SK-N-SH (cell line): ENCODE results near the gene DLG3. TPM values are rescaled to one million over a fixed set of nuclear protein-coding genes. Genes with fewer than 3 reads are reported as not detected.

Experiments
- CTCF ChIA-PET: fragments of 300-600, 350-600 bp; formaldehyde crosslinking; extraction: SDS; loops from one replicate; lab custom pipeline; 2021; lab: Yijun Ruan, JAX
- POLR2A ChIA-PET: fragments of 350-600 bp; sonication (Branson Sonifier 250); formaldehyde crosslinking; extraction: SDS; loops from one replicate; lab custom pipeline; 2020; ENCODE audit warnings: antibody characterized with exemption, inconsistent platforms; lab: Yijun Ruan, JAX
- DNase-seq: peaks from one replicate; pipeline ENCODE4 v3.0.0; 2012
- H2AFZ ChIP-seq: fragments of 200-600 bp; sonication (generic); 2 replicates; pipeline ENCODE4 v1.8.1; 2016; ENCODE audit warnings: antibody characterized with exemption, mild to moderate bottlenecking, low read depth
- H3F3A ChIP-seq: fragments of 200-600 bp; sonication (generic); replicated peaks from 2 replicates; pipeline ENCODE3; 2016; ENCODE audit warnings: antibody characterized with exemption, mild to moderate bottlenecking; ENCODE audit not compliant: insufficient read depth
- H3K27ac ChIP-seq, 2 experiments: fragments of 200-500 bp in 1 of 2; fragments of 200-600 bp in 1 of 2; sonication (Bioruptor generic) in 1 of 2; sonication (generic), shearing (Covaris generic) in 1 of 2; 2 replicates each; pipeline versions ENCODE4 v1.5.1 to v1.6.1; 2014 to 2016; ENCODE audit warnings: low read depth in 2 of 2, inconsistent platforms in 1 of 2, low read length in 1 of 2, mild to moderate bottlenecking in 1 of 2, mixed read lengths in 1 of 2
- H3K27me3 ChIP-seq: fragments of 200-600 bp; sonication (generic), shearing (Covaris generic); 2 replicates; pipeline ENCODE4 v1.6.1; 2016; ENCODE audit warnings: mixed run types; ENCODE audit not compliant: insufficient read depth
- H3K36me3 ChIP-seq, 2 experiments: fragments of 200-500 bp in 1 of 2; fragments of 200-600 bp in 1 of 2; sonication (Bioruptor generic) in 1 of 2; sonication (generic) in 1 of 2; replicated peaks in 1 of 2; 2 replicates each; pipeline versions ENCODE3 to v1.5.1; 2014 to 2016; ENCODE audit warnings: low read length in 1 of 2, mild to moderate bottlenecking in 1 of 2; ENCODE audit not compliant: insufficient read depth in 2 of 2, control insufficient read depth in 1 of 2
- H3K4me1 ChIP-seq, 2 experiments: fragments of 200-500 bp in 1 of 2; fragments of 200-600 bp in 1 of 2; sonication (Bioruptor generic) in 1 of 2; sonication (generic), shearing (Covaris generic) in 1 of 2; 2 replicates each; pipeline versions ENCODE4 v1.5.1 to v1.6.1; 2014 to 2016; ENCODE audit warnings: low read depth in 1 of 2, low read length in 1 of 2, mixed run types in 1 of 2; ENCODE audit not compliant: insufficient read depth in 2 of 2, control insufficient read depth in 1 of 2
- H3K4me2 ChIP-seq: fragments of 200-600 bp; sonication (generic), shearing (Covaris generic); 2 replicates; pipeline ENCODE4 v1.6.1; 2017; ENCODE audit warnings: mixed run types
- H3K4me3 ChIP-seq, 2 experiments: fragments of 200-500 bp in 1 of 2; fragments of 200-600 bp in 1 of 2; sonication (Bioruptor generic) in 1 of 2; sonication (generic), shearing (Covaris generic) in 1 of 2; 2 replicates each; pipeline versions ENCODE4 v1.5.1 to v1.8.1; 2014 to 2016; ENCODE audit warnings: low read depth in 2 of 2, inconsistent platforms in 1 of 2, low read length in 1 of 2, mild to moderate bottlenecking in 1 of 2, mixed read lengths in 1 of 2, moderate library complexity in 1 of 2
- H3K79me2 ChIP-seq: fragments of 200-600 bp; sonication (generic); 2 replicates; pipeline ENCODE4 v1.8.1; 2017; ENCODE audit warnings: mild to moderate bottlenecking; ENCODE audit not compliant: insufficient read depth
- H3K9ac ChIP-seq: fragments of 200-600 bp; sonication (generic); 2 replicates; pipeline ENCODE4 v1.6.1; 2017; ENCODE audit warnings: mixed run types
- H3K9me2 ChIP-seq: fragments of 200-600 bp; sonication (generic); 2 replicates; pipeline ENCODE4 v1.6.1; 2017; ENCODE audit warnings: mixed run types
- H3K9me3 ChIP-seq: fragments of 200-600 bp; sonication (generic); 2 replicates; pipeline ENCODE4 v1.6.1; 2017; ENCODE audit warnings: mixed run types, mild to moderate bottlenecking, moderate library complexity
- H4K20me1 ChIP-seq: fragments of 200-600 bp; sonication (generic); 2 replicates; pipeline ENCODE4 v1.6.1; 2017; ENCODE audit warnings: mild to moderate bottlenecking, mixed run types; ENCODE audit not compliant: insufficient read depth
- CTCF ChIP-seq: fragments of 200-600 bp; sonication (generic); IDR thresholded peaks from 2 replicates; pipeline ENCODE4 v1.6.1; 2017; ENCODE audit warnings: antibody characterized with exemption, mild to moderate bottlenecking, moderate library complexity
- ELF1 ChIP-seq: IDR thresholded peaks from 2 replicates; pipeline ENCODE4 v1.4.0; 2012
- EZH2phosphoT487 ChIP-seq: fragments of 200-600 bp; sonication (generic); IDR thresholded peaks from 2 replicates; pipeline ENCODE4 v1.6.1; 2017; ENCODE audit warnings: low read depth, mixed run types, mild to moderate bottlenecking, antibody characterized with exemption, moderate library complexity, borderline replicate concordance
- FOSL2 ChIP-seq: IDR thresholded peaks from 2 replicates; pipeline ENCODE4 v1.4.0; 2012; ENCODE audit warnings: low read depth, mild to moderate bottlenecking, moderate library complexity, borderline replicate concordance
- FOXJ3 ChIP-seq: sonication (generic); formaldehyde crosslinking; IDR thresholded peaks from 2 replicates; pipeline ENCODE4 v1.5.1; 2020; ENCODE audit warnings: mild to moderate bottlenecking, missing genetic modification reagents
- FOXM1 ChIP-seq: IDR thresholded peaks from 2 replicates; pipeline ENCODE4 v1.4.0; 2012; ENCODE audit warnings: low read depth, mild to moderate bottlenecking
- JUND ChIP-seq: IDR thresholded peaks from 2 replicates; pipeline ENCODE4 v1.4.0; 2012
- MAX ChIP-seq: IDR thresholded peaks from 2 replicates; pipeline ENCODE4 v1.4.0; 2012; ENCODE audit warnings: low read depth
- MEF2A ChIP-seq: IDR thresholded peaks from 2 replicates; pipeline ENCODE4 v1.4.0; 2012; ENCODE audit warnings: low read depth, borderline replicate concordance
- MXI1 ChIP-seq: IDR thresholded peaks from 2 replicates; pipeline ENCODE4 v1.6.1; 2012; ENCODE audit warnings: mild to moderate bottlenecking, low read depth, low read length, improper control_type of control experiment
- NFIC ChIP-seq: IDR thresholded peaks from 2 replicates; pipeline ENCODE4 v1.4.0; 2012; ENCODE audit warnings: borderline replicate concordance
- RAD21 ChIP-seq: IDR thresholded peaks from 2 replicates; pipeline ENCODE4 v1.6.1; 2012; ENCODE audit warnings: mild to moderate bottlenecking, low read length
- RCOR1 ChIP-seq: fragments of 150-350 bp; IDR thresholded peaks from 2 replicates; pipeline ENCODE4 v1.6.1; 2017; ENCODE audit warnings: antibody characterized with exemption, low read length
- REST ChIP-seq: IDR thresholded peaks from 2 replicates; pipeline ENCODE4 v1.6.1; 2012; ENCODE audit warnings: mild to moderate bottlenecking, low read depth, low read length, moderate library complexity
- SIN3A ChIP-seq: IDR thresholded peaks from 2 replicates; pipeline ENCODE4 v1.6.1; 2012; ENCODE audit warnings: low read depth, mild to moderate bottlenecking, low read length, moderate library complexity, borderline replicate concordance
- TCF12 ChIP-seq: IDR thresholded peaks from 2 replicates; pipeline ENCODE4 v1.4.0; 2012
- TEAD4 ChIP-seq: IDR thresholded peaks from 2 replicates; pipeline ENCODE4 v1.4.0; 2012; ENCODE audit warnings: mild to moderate bottlenecking, borderline replicate concordance; ENCODE audit not compliant: insufficient read depth
- USF1 ChIP-seq: IDR thresholded peaks from 2 replicates; pipeline ENCODE4 v1.4.0; 2012; ENCODE audit warnings: low read depth, borderline replicate concordance
- YY1 ChIP-seq: IDR thresholded peaks from 2 replicates; pipeline ENCODE4 v1.4.0; 2012; ENCODE audit warnings: low read depth, mild to moderate bottlenecking
- ZBTB33 ChIP-seq: IDR thresholded peaks from 2 replicates; pipeline ENCODE4 v1.4.0; 2012; ENCODE audit warnings: low read depth, borderline replicate concordance
- WGBS: methylation state at CpG from one replicate; pipeline ENCODE4 v1.1.6; 2017; ENCODE audit warnings: low lambda C conversion rate; 5-methylcytosine and 5-hydroxymethylcytosine counted together
- polyA plus RNA-seq, 3 experiments: library from polyadenylated mRNA; depleted of rRNA; stranded (reverse); fragments of >200 nt; gene quantifications; 2 replicates each; pipeline ENCODE4 v1.2.3, GENCODE V29; 2012

DLG3 gene
- polyA plus RNA-seq, 1 of the 3 experiments (the other 2 are of a cell fraction): 11.7 TPM

GRCh38 chrX:70508296-70508911 is 63.8 kb downstream of the DLG3 start:
- Histone ChIP-seq H4K20me1 (no peaks in the 10 kb centered on the region), H3K27ac (no peak overlapping the region), H3K27me3 (no peaks in the 10 kb centered on the region; the same call in 1 of the 2 replicates), H3F3A (no peaks in the 10 kb centered on the region), H3K9ac (no peak overlapping the region), H3K9me3 (no peaks in the 10 kb centered on the region), H2AFZ (peak overlapping the region; percentile 11; the same call in 1 of the 2 replicates), H3K4me3 (no peak overlapping the region), H3K79me2 (no peaks in the 10 kb centered on the region), H3K4me1 (peaks cover 0 to 6% of the 10 kb centered on the region in 2 experiments; a peak in 1 of 4 replicates)
- WGBS: 30% methylated on average over 6 of the region's 6 CpGs
- CTCF ChIA-PET: interaction anchor here (1.2 kb wide), 1 partner anchor 21 kb away, joined by 3 read pairs; no protein-coding TSS in a partner anchor
- DNase-seq: no peak
- TF ChIP-seq RAD21 (no peak), MAX (no peak), TEAD4 (no peak), ELF1 (no peak), FOXJ3 (no peak), YY1 (no peak)
- TF ChIP-seq, all 33 proteins: peak for 0
- Histone ChIP-seq H3K36me3 (peaks cover 0 to 2% of the 10 kb centered on the region in 2 experiments), H3K4me2 (0 out of 2 replicates have a peak overlapping the region, but pooled peaks have one; percentile 17), H3K9me2 (no peaks in the 10 kb centered on the region)
- POLR2A ChIA-PET: no interaction called here

GRCh38 chrX:70509078-70509477 is 64.4 kb downstream of the DLG3 start:
- CTCF ChIA-PET: no interaction called here
- 41% methylated on average over 4 of the region's 4 CpGs for WGBS
- TF ChIP-seq TCF12 (no peak), EZH2phosphoT487 (no peak), JUND (no peak), SIN3A (no peak), RAD21 (no peak), MXI1 (no peak), FOXM1 (no peak), MEF2A (no peak), ZBTB33 (no peak), NFIC (no peak), CTCF (no peak), RCOR1 (no peak), FOXJ3 (no peak), FOSL2 (no peak), REST (no peak), USF1 (no peak)

More at GRCh38 chrX:70509078-70509477, 64.4 kb downstream of the DLG3 start:
- Histone ChIP-seq H3K4me1 (peaks cover 0 to 6% of the 10 kb centered on the region in 2 experiments; a peak in 1 of 4 replicates), H3K9me3 (no peaks in the 10 kb centered on the region), H3K27me3 (no peaks in the 10 kb centered on the region; the same call in 1 of the 2 replicates), H3K36me3 (no peaks in the 10 kb centered on the region), H4K20me1 (no peaks in the 10 kb centered on the region), H3K27ac (no peak overlapping the region), H3F3A (no peaks in the 10 kb centered on the region), H3K9me2 (no peaks in the 10 kb centered on the region), H3K4me3 (no peak overlapping the region), H3K4me2 (no peak overlapping the region), H3K79me2 (no peaks in the 10 kb centered on the region), H3K9ac (no peak overlapping the region), H2AFZ (no peak overlapping the region)
- POLR2A ChIA-PET: no interaction called here
- DNase-seq: no peak
